Rectal smooth muscle tissue (tissue), 1 donor: ENCODE data around the gene FOSB.

ENCODE experiments used
- H3K27ac ChIP-seq: one replicate; pipeline ENCODE4 v1.7.0; 2013; ENCODE audit warnings: low read depth, low read length, inconsistent platforms
- H3K27me3 ChIP-seq: one replicate; pipeline ENCODE4 v1.7.0; 2013; ENCODE audit warnings: low read length; ENCODE audit not compliant: control insufficient read depth, insufficient read depth
- H3K36me3 ChIP-seq: one replicate; pipeline ENCODE4 v1.7.0; 2013; ENCODE audit warnings: low read length; ENCODE audit not compliant: control insufficient read depth, insufficient read depth
- H3K4me1 ChIP-seq: one replicate; pipeline ENCODE4 v1.7.0; 2013; ENCODE audit warnings: low read length; ENCODE audit not compliant: control insufficient read depth, insufficient read depth
- H3K4me3 ChIP-seq: one replicate; pipeline ENCODE4 v1.7.0; 2013; ENCODE audit warnings: low read length
- H3K9ac ChIP-seq: one replicate; pipeline ENCODE4 v1.7.0; 2013; ENCODE audit warnings: low read length

Gene FOSB

GRCh38 chr19:45444318-45445041, 23.3 kb upstream of the FOSB start:
- H3K4me3 ChIP-seq: peak overlapping the region; percentile 65
- no peaks in the 10 kb centered on the region for H3K36me3 ChIP-seq
- peak overlapping the region; percentile 38 for H3K9ac ChIP-seq
- no peaks in the 10 kb centered on the region for H3K27me3 ChIP-seq
- H3K4me1 ChIP-seq: peaks cover 16% of the 10 kb centered on the region
- H3K27ac ChIP-seq: peak overlapping the region; percentile 83

GRCh38 chr19:45445139-45445538, 22.7 kb upstream of the FOSB start:
- Histone ChIP-seq H3K4me3 (no peak overlapping the region), H3K27me3 (no peaks in the 10 kb centered on the region), H3K27ac (no peak overlapping the region), H3K4me1 (peaks cover 20% of the 10 kb centered on the region), H3K9ac (no peak overlapping the region), H3K36me3 (no peaks in the 10 kb centered on the region)

GRCh38 chr19:45446295-45446694, 21.5 kb upstream of the FOSB start:
- H3K4me1 ChIP-seq: peaks cover 20% of the 10 kb centered on the region
- H3K27ac ChIP-seq: no peak overlapping the region
- no peak overlapping the region for H3K9ac ChIP-seq
- no peak overlapping the region for H3K4me3 ChIP-seq
- H3K36me3 ChIP-seq: no peaks in the 10 kb centered on the region
- H3K27me3 ChIP-seq: no peaks in the 10 kb centered on the region

GRCh38 chr19:45446944-45447343, 20.9 kb upstream of the FOSB start:
- Histone ChIP-seq H3K27ac (no peak overlapping the region), H3K36me3 (no peaks in the 10 kb centered on the region), H3K4me1 (peaks cover 20% of the 10 kb centered on the region), H3K9ac (no peak overlapping the region), H3K4me3 (no peak overlapping the region), H3K27me3 (no peaks in the 10 kb centered on the region)

GRCh38 chr19:45448425-45448756, 19.4 kb upstream of the FOSB start:
- H3K4me1 ChIP-seq: peaks cover 14% of the 10 kb centered on the region
- no peak overlapping the region for H3K4me3 ChIP-seq
- no peak overlapping the region for H3K9ac ChIP-seq
- no peaks in the 10 kb centered on the region for H3K36me3 ChIP-seq
- H3K27me3 ChIP-seq: no peaks in the 10 kb centered on the region
- no peak overlapping the region for H3K27ac ChIP-seq

- Histone ChIP-seq H3K4me1 (peaks cover 14% of the 10 kb centered on the region), H3K27ac (no peak overlapping the region), H3K27me3 (no peaks in the 10 kb centered on the region), H3K4me3 (no peak overlapping the region), H3K9ac (no peak overlapping the region), H3K36me3 (no peaks in the 10 kb centered on the region)
These were observed 18.9 kb upstream of the FOSB start for GRCh38 chr19:45448887-45449299.

GRCh38 chr19:45450012-45450333, 17.8 kb upstream of the FOSB start:
- peak overlapping the region; percentile 40 for H3K4me3 ChIP-seq
- H3K4me1 ChIP-seq: peaks cover 7% of the 10 kb centered on the region
- no peaks in the 10 kb centered on the region for H3K27me3 ChIP-seq
- H3K9ac ChIP-seq: no peak overlapping the region
- no peaks in the 10 kb centered on the region for H3K36me3 ChIP-seq
- H3K27ac ChIP-seq: no peak overlapping the region

GRCh38 chr19:45451131-45451849, 16.5 kb upstream of the FOSB start:
- peaks cover 17% of the 10 kb centered on the region for H3K4me1 ChIP-seq
- H3K27me3 ChIP-seq: no peaks in the 10 kb centered on the region
- H3K4me3 ChIP-seq: peak overlapping the region; percentile 92
- peak overlapping the region; percentile 96 for H3K9ac ChIP-seq
- H3K27ac ChIP-seq: peak overlapping the region; percentile 90
- no peaks in the 10 kb centered on the region for H3K36me3 ChIP-seq

GRCh38 chr19:45451850-45452387, 15.9 kb upstream of the FOSB start:
- H3K27ac ChIP-seq: peak overlapping the region; percentile 90
- H3K4me3 ChIP-seq: no peak overlapping the region
- no peaks in the 10 kb centered on the region for H3K27me3 ChIP-seq
- no peak overlapping the region for H3K9ac ChIP-seq
- no peaks in the 10 kb centered on the region for H3K36me3 ChIP-seq
- H3K4me1 ChIP-seq: peaks cover 18% of the 10 kb centered on the region

- H3K4me3 ChIP-seq: peak overlapping the region; percentile 29
- no peaks in the 10 kb centered on the region for H3K36me3 ChIP-seq
- no peak overlapping the region for H3K9ac ChIP-seq
- peaks cover 14% of the 10 kb centered on the region for H3K4me1 ChIP-seq
- peak overlapping the region; percentile 62 for H3K27ac ChIP-seq
- H3K27me3 ChIP-seq: no peaks in the 10 kb centered on the region
These were observed 11.9 kb upstream of the FOSB start for GRCh38 chr19:45455707-45456499.

- no peaks in the 10 kb centered on the region for H3K27me3 ChIP-seq
- H3K4me3 ChIP-seq: peak overlapping the region; percentile 29
- no peak overlapping the region for H3K9ac ChIP-seq
- H3K36me3 ChIP-seq: no peaks in the 10 kb centered on the region
- H3K4me1 ChIP-seq: peaks cover 12% of the 10 kb centered on the region
- peak overlapping the region; percentile 62 for H3K27ac ChIP-seq
These were observed 11.3 kb upstream of the FOSB start for GRCh38 chr19:45456500-45456815.

- Histone ChIP-seq H3K27me3 (no peaks in the 10 kb centered on the region), H3K4me1 (peaks cover 12% of the 10 kb centered on the region), H3K27ac (no peak overlapping the region), H3K9ac (no peak overlapping the region), H3K4me3 (no peak overlapping the region), H3K36me3 (no peaks in the 10 kb centered on the region)
These were observed 10.0 kb upstream of the FOSB start for GRCh38 chr19:45457776-45458175.
